Spleen (tissue), 11 donors: ENCODE data around the gene RSAD2. TPM values are rescaled to one million over a fixed set of nuclear protein-coding genes. Genes with fewer than 3 reads are reported as not detected.
A peak's percentile ranks its signal among the peaks of the same experiment; 100 is the strongest.

Experiments
- DNase-seq: peaks from one replicate; pipeline ENCODE4 v3.0.0-alpha.2; 2020
- H3K27ac ChIP-seq, 8 donors: fragments of 200-600 bp; sonication (generic) in 7 of 8; 1 replicate in 4 of 8; 2 replicates in 4 of 8; pipeline versions ENCODE4 v1.5.0 to v1.8.0; 2016 to 2021; ENCODE audit warnings: inconsistent platforms in 4 of 8, mild to moderate bottlenecking in 4 of 8, moderate library complexity in 1 of 8
- H3K27me3 ChIP-seq, 7 donors: fragments of 200-600 bp; sonication (generic) in 6 of 7; replicated peaks in 1 of 7; 1 replicate in 4 of 7; 2 replicates in 3 of 7; pipeline versions ENCODE4 v1.5.0 to v1.8.0; 2016 to 2021; ENCODE audit warnings: inconsistent platforms in 3 of 7, mild to moderate bottlenecking in 1 of 7
- H3K36me3 ChIP-seq, 6 donors: fragments of 200-600 bp; sonication (generic) in 5 of 6; 1 replicate in 4 of 6; 2 replicates in 2 of 6; pipeline versions ENCODE4 v1.5.0 to v1.8.0; 2016 to 2021; ENCODE audit warnings: inconsistent platforms in 2 of 6
- H3K4me1 ChIP-seq, 6 donors: fragments of 200-600 bp; sonication (generic) in 5 of 6; 1 replicate in 3 of 6; 2 replicates in 3 of 6; pipeline versions ENCODE4 v1.5.0 to v1.8.0; 2016 to 2021; ENCODE audit warnings: inconsistent platforms in 3 of 6
- H3K4me3 ChIP-seq, 8 donors: fragments of 200-600 bp; sonication (generic) in 7 of 8; 1 replicate in 4 of 8; 2 replicates in 4 of 8; pipeline versions ENCODE4 v1.5.0 to v1.8.0; 2016 to 2021; ENCODE audit warnings: inconsistent platforms in 4 of 8, mild to moderate bottlenecking in 4 of 8, moderate library complexity in 2 of 8
- H3K9me3 ChIP-seq, 8 donors: fragments of 200-600 bp; sonication (generic) in 7 of 8; 1 replicate in 4 of 8; 2 replicates in 4 of 8; pipeline versions ENCODE4 v1.5.0 to v1.8.0; 2016 to 2021; ENCODE audit warnings: inconsistent platforms in 4 of 8
- CTCF ChIP-seq, 11 experiments: fragments of 200-600 bp in 7 of 11; fragments of 450-650 bp in 4 of 11; sonication (generic) in 4 of 11; IDR thresholded peaks in 8 of 11; conservative IDR thresholded peaks in 3 of 11; 1 replicate in 7 of 11; 2 replicates in 4 of 11; pipeline versions ENCODE4 v1.4.0 to v1.8.0; 2016 to 2021; ENCODE audit warnings: antibody characterized with exemption in 11 of 11, inconsistent platforms in 4 of 11, mild to moderate bottlenecking in 1 of 11
- POLR2A ChIP-seq, 3 donors: fragments of 450-650 bp; IDR thresholded peaks; one replicate each; pipeline ENCODE4 v1.5.1; 2017; ENCODE audit warnings: antibody characterized with exemption in 3 of 3, mild to moderate bottlenecking in 1 of 3
- POLR2AphosphoS5 ChIP-seq, 3 donors: sonication (generic); formaldehyde crosslinking; IDR thresholded peaks; one replicate each; pipeline ENCODE4 v1.5.1; 2017; ENCODE audit warnings: antibody characterized with exemption in 3 of 3
- WGBS, 5 donors: extraction: QIAGEN DNeasy Blood & Tissue Kit in 3 of 5; methylation state at CpG; one replicate each; pipeline versions ENCODE4 v1.1.5 to v1.1.7; 2013 to 2018; 5-methylcytosine and 5-hydroxymethylcytosine counted together
- intact Hi-C: fragments of 100-400 bp; cut with DNase I; formaldehyde crosslinking; loops from one replicate; pipeline ENCODE4 v1.15.0; 2023; ENCODE audit warnings: low total_unique reads
- polyA plus RNA-seq, 3 donors: library from polyadenylated mRNA; stranded (reverse); fragments of 200-250 nt; gene quantifications; one replicate each; pipeline ENCODE4 v1.2.1, GENCODE V29; 2013
- total RNA-seq, 7 donors: library from RNA; depleted of rRNA in 3 of 7; stranded (reverse); fragments of >200 nt in 3 of 7; fragmentation: NEBNext Ultra II Directional in 4 of 7; extraction: Animal tissue kit (Norgen Biotek cat#: 25700) in 4 of 7; gene quantifications; one replicate each; pipeline versions ENCODE4 v1.1.0 to v1.2.1, GENCODE V29; 2016 to 2021
- donor health status: healthy with polysubstance abuse.
- donor health status: DM: no; HTN: no; CAD: no; lungs with moderate emphysema.
- donor health status: DM: no; HTN: no; CAD: no.
- donor health status: Bipolar disorder and iron deficiency.
- donor health status: healthy.
- donor health status: DM: no; HTN: no; CAD: no.
- donor health status: DM: yes; HTN: yes; CAD: no.

Gene RSAD2
- total and polyA plus RNA-seq, 10 donors, result 2.1 to 18.6 (median 9.0) TPM

DNA sequence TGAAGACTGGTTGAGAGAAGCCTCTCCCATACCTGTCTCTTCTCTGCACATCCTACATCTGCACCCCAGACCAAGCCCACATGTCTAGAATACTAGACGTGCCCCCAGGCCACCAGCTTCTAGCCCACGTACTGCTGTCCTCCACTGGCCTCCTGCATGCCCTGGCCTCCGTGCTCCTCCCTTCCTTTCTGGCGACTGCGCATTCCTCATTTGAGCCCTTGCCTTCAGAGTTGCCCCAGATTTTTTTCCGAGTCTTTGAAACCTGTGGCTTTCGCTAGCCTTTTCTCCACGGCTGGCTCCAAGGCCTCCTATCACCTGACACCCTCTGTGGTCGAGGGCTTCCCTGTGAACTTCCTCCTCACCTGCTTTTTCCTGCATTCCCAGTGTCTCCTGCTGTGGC, 50.9 kb downstream of the RSAD2 start:
- 65 to 71% (median 69%) methylated on average over 9 of the region's 9 CpGs for WGBS, 5 donors
- Histone ChIP-seq H3K36me3 (peaks cover 0 to 15% (median 3%) of the 10 kb centered on the region in 6 donors), H3K9me3 (peaks cover 0 to 6% (median 0%) of the 10 kb centered on the region in 8 donors), H3K27me3 (no peaks in the 10 kb centered on the region), H3K4me3 (no peak overlapping the region), H3K4me1 (peaks cover 32 to 92% (median 75%) of the 10 kb centered on the region in 6 donors), H3K27ac (peak overlapping the region; percentile 16 to 94 (median 73))
- no peak for TF ChIP-seq POLR2A (IDR thresholded peaks at IDR 0.05)
- TF ChIP-seq CTCF (IDR thresholded peaks at IDR 0.05 in 8 of 11, conservative IDR thresholded peaks at IDR 0.05 in 3 of 11), result no peak
- no peak for TF ChIP-seq POLR2AphosphoS5 (IDR thresholded peaks at IDR 0.05)
- intact Hi-C loops, result no loop called here
- no peak for DNase-seq

GRCh38 chr2:6929196-6929819, 51.7 kb downstream of the RSAD2 start:
- peak overlapping the region in 7 of 8 donors; percentile 29 to 94 (median 75) for H3K27ac ChIP-seq
- 48 to 58% (median 54%) methylated on average over 6 of the region's 6 CpGs for WGBS, 5 donors
- peaks cover 0 to 6% (median 0%) of the 10 kb centered on the region in 8 donors for H3K9me3 ChIP-seq
- DNase-seq, result no peak
- H3K4me3 ChIP-seq, result no peak overlapping the region
- intact Hi-C loops, result no loop called here
- peaks cover 0 to 15% (median 3%) of the 10 kb centered on the region in 6 donors for H3K36me3 ChIP-seq
- H3K4me1 ChIP-seq, result peaks cover 34 to 92% (median 71%) of the 10 kb centered on the region in 6 donors
- TF ChIP-seq POLR2AphosphoS5 (IDR thresholded peaks at IDR 0.05) (no peak), POLR2A (IDR thresholded peaks at IDR 0.05) (no peak), CTCF (IDR thresholded peaks at IDR 0.05 in 8 of 11, conservative IDR thresholded peaks at IDR 0.05 in 3 of 11) (no peak)
- no peaks in the 10 kb centered on the region for H3K27me3 ChIP-seq

GRCh38 chr2:6930923-6931647, 53.5 kb downstream of the RSAD2 start:
- Histone ChIP-seq H3K36me3 (peaks cover 0 to 15% (median 3%) of the 10 kb centered on the region in 6 donors), H3K27me3 (no peaks in the 10 kb centered on the region), H3K4me3 (no peak overlapping the region), H3K27ac (peak overlapping the region in 5 of 8 donors; percentile 32 to 94 (median 51)), H3K9me3 (peaks cover 0 to 6% (median 0%) of the 10 kb centered on the region in 8 donors), H3K4me1 (peaks cover 19 to 92% (median 69%) of the 10 kb centered on the region in 6 donors)
- no peak for TF ChIP-seq POLR2AphosphoS5 (IDR thresholded peaks at IDR 0.05)
- intact Hi-C loops, result no loop called here
- DNase-seq, result no peak
- 67 to 82% (median 76%) methylated on average over 4 of the region's 4 CpGs for WGBS, 5 donors

- Histone ChIP-seq H3K4me1 (peaks cover 15 to 92% (median 66%) of the 10 kb centered on the region in 6 donors), H3K27me3 (no peaks in the 10 kb centered on the region), H3K27ac (peak overlapping the region in 4 of 8 donors; percentile 32 to 94 (median 42)), H3K4me3 (no peak overlapping the region), H3K36me3 (peaks cover 0 to 15% (median 3%) of the 10 kb centered on the region in 6 donors), H3K9me3 (peaks cover 0 to 6% (median 0%) of the 10 kb centered on the region in 8 donors)
- TF ChIP-seq POLR2AphosphoS5 (IDR thresholded peaks at IDR 0.05) (no peak), POLR2A (IDR thresholded peaks at IDR 0.05) (no peak), CTCF (IDR thresholded peaks at IDR 0.05 in 8 of 11, conservative IDR thresholded peaks at IDR 0.05 in 3 of 11) (no peak)
- intact Hi-C loops, result no loop called here
- WGBS, 5 donors, result 88 to 94% (median 91%) methylated on average over 1 of the region's 1 CpG
- DNase-seq, result no peak
Observed at GRCh38 chr2:6931753-6932152, 54.2 kb downstream of the RSAD2 start.
